Embryonic facial prominence (tissue), 1 donor: ENCODE measurements around the gene SH3GLB2.
"Not testable (repeated sequence)": the region's sequence is repeated elsewhere in the genome, so short reads cannot be mapped to it uniquely, and the experiment has no call there.

Source experiments
- DNase-seq: peaks from one replicate; pipeline ENCODE4 v3.0.0-alpha.2; 2016; ENCODE audit errors: extremely low spot score

Gene SH3GLB2

DNA sequence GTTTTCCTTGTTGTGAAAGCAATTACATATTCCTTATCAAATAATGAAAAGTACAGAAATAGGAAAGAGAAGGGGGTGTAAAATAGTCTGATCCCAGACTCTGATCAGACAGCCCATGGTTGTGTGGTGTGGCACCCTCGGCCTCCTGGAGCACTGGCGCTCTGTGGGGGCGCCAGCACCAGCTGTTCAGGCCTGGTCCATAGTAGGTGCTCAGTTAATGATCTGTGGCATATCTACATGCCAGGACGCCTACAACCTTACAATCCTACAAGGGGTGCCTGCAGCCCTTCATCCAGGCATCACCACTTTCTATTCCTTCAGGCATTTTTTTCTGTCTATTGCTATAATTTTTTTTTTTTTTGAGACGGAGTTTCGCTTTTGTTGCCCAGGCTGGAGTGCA, 24.9 kb upstream of the SH3GLB2 start:
- DNase-seq, result no peak

DNA sequence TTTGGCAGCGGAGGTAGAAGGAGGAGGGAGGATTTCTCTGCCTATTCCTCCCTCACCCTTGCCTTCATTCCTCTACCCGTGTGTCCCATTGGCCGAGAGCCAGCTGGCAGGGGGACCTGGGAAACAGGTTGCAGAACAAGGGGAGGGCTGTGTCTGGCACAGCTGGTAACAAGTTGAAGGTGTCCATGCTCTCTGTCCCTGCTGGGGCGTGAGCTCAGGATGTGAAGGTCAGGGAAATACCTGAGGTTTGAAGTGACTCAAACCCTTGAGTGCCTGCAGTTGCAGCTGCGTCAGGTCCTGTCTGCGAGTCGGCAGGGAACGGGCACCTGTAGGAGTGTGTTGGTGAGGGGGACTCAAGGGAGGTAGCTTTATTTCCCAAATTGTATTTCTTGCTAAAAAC, 24.5 kb upstream of the SH3GLB2 start:
- DNase-seq, result no peak

DNA sequence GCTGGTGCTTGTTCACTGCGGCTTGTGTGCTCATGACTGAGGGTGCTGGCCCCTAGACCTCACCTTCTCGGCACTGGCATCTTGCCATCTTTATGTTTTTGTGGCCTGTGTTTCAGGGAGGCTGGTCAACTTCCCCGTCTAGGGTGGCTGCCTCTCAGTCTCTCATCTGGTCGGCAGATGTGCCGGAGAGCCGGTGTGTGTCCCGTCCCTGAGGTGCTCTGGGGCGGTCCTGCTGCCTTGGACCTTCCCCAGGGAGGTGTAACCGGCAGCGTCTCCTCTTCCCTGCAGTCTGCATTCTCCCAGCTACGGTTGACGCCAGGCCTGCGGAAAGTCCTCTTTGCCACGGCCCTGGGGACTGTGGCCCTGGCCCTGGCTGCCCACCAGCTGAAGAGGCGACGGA, 13.9 kb upstream of the SH3GLB2 start:
- no peak for DNase-seq

DNA sequence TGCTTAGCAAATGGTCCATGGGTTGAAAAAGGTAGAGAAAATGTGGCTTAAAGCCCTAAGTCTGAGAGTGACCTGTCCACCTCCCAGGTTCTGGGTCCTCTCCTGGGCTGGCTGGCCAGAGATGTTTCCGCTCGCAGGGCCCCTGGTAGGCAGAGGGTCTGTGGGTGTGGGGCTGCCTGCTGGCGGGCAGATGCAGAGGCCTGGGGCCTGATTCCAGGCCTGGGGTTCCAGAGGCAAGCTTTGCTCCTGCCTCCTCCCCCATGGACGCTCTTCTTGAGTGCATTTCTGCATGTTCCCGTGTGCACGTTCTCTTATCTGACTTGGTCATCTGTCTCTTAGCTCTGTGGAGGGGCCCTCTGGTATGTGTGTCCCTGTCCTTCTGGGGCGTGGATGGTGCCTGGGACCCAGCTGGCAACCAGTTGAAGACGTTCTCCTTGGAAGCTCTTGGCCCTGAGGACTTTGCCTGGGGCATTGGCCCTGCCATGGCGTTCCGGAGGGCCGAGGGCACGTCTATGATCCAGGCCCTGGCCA, 12.0 kb upstream of the SH3GLB2 start:
- no peak for DNase-seq

DNA sequence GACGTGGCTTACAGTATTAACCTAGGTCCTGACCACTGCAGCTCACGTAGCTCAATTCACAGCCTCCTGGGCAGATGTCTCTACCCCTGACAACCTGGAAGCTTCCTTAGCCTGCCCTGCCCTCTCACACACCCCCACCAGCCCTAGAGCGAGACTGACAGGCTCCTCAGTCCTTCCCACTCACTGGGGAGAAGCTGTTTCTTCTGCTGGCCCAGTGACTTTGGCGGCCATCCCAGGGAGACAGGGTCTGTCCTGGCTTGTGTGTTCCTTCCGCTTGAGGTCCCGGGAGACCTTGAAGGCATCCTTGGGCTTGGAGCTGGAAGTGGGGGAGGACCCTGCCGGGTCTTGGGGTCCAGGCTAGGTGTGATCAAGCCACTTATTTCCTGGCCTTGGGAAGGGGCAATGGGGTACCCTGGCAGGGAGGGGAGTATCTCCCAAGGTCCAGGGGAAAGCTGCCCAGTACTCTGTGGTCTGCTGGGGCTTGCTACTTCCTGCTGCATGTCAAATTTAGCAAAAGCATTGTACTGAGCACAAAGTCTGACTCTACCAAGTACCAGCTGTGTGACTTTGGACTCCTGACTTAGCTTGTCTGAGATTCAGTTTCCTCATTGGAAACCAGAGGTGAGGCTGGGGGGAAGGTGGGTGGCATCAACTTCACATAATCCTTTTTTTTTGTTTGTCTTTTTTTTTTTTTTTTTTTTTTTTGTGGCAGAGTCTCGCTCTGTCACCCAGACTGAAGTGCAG, 10.2 kb upstream of the SH3GLB2 start:
- DNase-seq, result no peak

DNA sequence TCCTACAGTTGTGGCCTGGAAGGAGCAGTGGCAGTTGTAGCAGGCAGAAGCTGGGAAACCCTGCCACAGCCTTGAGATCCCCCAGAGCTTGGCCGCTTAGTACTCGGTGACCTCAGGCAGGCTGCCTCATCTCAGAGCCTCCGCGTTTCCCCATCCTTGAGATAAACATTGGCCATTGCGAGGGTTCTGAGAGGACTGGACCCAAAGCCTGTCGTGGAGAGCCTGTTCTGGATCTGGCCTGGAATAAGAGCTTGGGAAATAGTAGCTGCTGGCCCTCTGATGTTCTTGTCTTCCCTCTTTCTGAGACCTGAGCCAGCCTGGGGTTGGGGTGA, 9.6 kb upstream of the SH3GLB2 start:
- no peak for DNase-seq

DNA sequence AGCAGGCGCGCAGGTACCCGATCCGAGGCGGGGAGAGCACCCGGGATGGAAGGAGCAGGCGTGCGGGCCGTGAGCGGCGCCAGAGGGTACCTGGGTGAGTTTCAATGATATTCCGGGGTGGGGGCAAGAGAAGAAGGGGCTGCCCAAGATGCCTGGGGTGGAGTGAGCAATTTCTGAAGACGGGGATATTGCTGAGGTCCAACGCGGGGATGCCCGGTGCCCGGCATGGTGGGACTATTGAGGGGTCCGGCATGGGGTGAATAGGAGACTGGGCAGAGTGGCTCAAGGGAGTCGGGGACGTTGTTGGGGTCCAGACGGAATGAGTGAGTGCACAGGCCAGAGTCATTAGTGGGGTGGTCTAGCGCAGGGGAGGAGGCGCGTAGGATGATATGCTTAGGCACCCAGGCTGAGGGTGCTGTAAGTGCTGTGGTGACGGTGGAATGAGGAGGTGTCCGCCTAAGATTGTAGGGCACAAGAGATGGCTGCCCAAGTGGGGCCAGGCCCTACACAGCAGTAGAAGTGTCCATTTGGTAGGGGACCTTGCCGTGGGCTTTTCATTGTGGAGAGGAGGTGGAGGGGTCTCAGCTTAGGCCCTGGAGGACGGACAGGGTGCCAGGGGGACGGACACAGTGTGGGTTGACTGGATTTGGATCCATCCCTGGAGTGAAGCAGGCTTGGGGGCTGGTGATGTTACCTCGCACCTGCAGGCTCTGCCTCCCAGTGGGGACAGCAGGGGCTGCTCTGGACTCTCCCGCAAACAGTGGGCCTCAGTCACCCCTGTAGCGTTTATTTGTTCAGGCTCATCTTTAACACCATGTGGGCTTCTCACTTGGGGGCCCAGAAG, 9.0 kb upstream of the SH3GLB2 start:
- DNase-seq, result no peak

GRCh38 chr9:129036241-129036922, 8.3 kb upstream of the SH3GLB2 start, which contains the start of gene MIGA2:
TSS of gene MIGA2 (plus strand) at chr9:129036626. CDS start at chr9:129040595, 3,969 bp downstream.
- peak; percentile 98 for DNase-seq

GRCh38 chr9:129035838-129036237, 7.7 kb upstream of the SH3GLB2 start:
- DNase-seq, result not testable (repeated sequence)

- no peak for DNase-seq
These were observed 5.1 kb upstream of the SH3GLB2 start for GRCh38 chr9:129033216-129033615.

GRCh38 chr9:129032541-129033159, 4.5 kb upstream of the SH3GLB2 start:
- no peak for DNase-seq

GRCh38 chr9:129031514-129031913, 3.4 kb upstream of the SH3GLB2 start:
- no peak for DNase-seq

DNA sequence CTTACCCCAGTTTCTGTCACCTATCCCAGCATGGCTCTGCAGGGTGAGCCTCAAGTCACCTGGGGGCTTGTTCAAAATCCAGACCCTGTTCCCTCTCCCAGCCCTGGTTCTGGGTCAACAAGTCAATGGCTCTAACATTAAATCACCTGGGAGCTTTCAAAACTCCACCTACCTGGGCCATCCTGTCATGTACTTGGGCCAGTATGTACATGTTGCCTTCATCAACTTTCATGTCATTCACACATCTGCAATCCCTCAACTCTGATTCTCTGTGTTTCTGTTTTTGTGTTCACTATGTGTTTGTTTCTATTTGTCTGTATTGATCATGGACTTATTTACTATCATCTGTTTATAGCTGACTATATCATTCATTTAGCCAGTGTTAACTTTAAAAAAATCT, 2.1 kb upstream of the SH3GLB2 start:
- DNase-seq, result no peak

DNA sequence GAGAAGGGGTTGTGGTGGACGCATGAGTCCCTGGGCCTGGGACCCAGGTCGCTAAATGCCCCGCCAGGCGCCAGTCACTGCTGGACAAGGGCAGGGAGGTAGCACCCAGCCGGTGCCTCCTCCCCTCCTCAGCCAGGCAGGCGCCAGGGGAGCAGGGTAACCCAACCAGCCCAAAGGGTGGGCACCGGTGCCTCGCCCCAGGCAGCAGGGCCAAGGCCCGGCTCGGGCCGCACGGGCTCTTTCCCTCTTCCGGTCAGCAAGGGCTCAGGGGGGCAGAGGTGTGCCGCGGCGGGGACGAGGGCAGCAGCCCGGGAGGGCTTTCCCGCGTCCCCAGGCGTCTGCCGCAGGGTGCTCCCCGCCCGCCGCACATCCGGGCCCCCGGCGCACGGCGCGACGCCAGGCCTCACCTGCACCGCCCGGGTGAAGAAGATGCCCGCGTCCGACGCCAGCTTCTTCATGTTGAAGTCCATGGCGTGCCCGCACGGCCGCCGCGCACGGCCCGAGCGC, 393 bp downstream of the SH3GLB2 start:
- no peak for DNase-seq

- no peak for DNase-seq
These were observed 877 bp downstream of the SH3GLB2 start for GRCh38 chr9:129027224-129027684.

- DNase-seq, result peak; percentile 36
These were observed 1.5 kb downstream of the SH3GLB2 start for GRCh38 chr9:129026442-129027223.

DNA sequence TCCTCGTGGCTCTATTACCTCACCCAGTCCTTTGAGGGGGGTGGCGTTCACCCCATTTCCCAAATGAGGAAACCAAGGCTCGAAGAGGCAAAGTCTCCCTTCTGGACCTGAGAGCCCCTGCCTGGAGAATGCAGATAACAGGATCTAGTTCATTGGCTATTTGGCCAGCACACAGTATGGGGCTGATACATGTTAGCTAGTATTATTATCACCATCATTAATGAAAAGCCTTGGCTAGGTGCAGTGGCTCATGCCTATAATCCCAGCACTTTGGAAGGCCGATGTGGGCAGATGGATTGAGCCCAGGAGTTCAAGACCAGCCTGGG, 4.3 kb downstream of the SH3GLB2 start:
- no peak for DNase-seq

DNA sequence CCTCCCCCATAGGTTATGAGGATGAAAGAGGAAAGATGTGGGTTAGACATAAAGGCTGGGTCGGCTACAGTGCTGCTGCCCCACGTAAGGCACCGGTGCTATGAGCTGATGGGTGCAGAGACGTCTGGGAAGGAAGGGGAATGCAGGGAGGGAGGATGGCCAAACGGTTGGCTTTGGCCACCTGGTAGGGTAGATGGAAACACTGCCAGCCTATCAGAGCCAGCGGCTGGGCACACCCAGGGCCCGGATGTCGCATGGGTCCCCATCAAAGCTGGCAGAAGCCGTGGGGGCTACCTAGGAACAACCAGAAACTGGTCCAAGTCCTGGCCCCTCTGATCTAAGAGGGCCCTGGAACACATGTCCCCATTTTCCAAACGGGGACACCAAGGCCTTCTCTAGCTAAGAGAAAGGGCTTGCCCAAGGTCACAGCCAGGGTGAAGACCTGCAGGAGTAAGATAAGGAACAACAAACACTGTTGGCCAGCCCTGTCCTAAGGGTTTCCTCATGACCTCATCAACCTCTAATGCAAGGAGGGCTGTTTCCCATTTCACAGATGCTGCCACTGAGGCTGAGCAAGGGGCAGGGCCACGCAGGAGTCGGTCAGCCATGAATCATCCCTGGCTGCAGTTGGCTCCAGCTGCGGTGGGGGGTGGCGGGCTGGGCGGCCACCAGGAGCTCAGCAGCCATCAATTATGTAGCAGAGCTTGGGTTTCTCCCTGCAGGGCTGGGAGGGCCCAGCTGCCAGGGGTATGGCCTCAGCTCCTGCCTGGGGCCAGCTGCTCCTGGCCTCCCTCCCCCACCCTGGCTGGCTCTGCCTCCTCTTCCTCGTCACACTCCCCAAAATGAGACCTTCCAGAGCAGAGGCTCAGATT, 4.9 kb downstream of the SH3GLB2 start:
- DNase-seq, result no peak

DNA sequence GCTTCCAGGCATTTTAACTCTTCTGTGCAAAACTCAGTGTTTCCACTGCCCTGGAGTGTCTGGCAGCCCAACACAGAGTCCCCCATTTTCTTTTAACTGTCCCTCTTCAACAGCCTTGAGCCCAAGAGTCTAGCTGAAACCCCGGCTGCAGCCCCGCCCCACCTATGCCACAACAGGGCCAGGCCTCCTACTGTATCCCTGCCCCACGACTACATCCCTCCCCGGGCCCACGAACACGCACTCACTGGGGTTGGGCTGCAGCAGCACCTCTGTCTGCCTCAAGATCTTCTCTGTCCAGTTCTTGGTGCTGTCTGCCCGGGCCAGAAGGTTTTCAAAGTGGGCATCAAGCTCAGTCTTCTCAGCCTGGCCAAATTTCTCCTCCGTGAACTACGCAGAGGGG, 6.1 kb downstream of the SH3GLB2 start:
- no peak for DNase-seq

DNA sequence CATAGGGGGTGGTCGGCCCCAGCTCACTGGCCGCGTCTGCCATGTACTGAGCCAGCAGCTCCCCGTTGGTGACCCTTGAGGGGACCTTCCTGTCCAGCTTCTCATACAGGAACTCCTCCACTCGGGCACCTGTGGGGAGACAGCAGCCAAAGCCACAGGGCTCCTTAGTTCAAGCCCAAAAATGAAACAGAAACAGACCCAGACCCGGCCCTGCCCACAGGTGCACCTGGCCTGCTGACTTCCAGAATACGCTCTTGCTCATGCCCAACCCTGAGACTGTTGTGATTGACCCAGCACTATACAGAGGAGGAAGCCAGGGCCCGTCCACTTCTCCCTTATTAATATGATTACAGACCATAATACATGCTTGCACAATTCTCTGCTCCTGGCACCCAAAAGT, 7.0 kb downstream of the SH3GLB2 start:
- DNase-seq, result no peak
